Measurements from ENCODE around the gene IFNA14.
"Not testable (repeated sequence)": the region's sequence is repeated elsewhere in the genome, so short reads cannot be mapped to it uniquely, and the experiment has no call there.

The IFNA14 gene

GRCh38 chr9:21213411-21214326 is 26.1 kb downstream of the IFNA14 start:
- DNase-seq = not testable (repeated sequence)

- not testable (repeated sequence) for DNase-seq
Observed at GRCh38 chr9:21212160-21212559, 27.6 kb downstream of the IFNA14 start.

- not testable (repeated sequence) for DNase-seq
Observed at GRCh38 chr9:21210782-21211181, 29.0 kb downstream of the IFNA14 start.

DNA sequence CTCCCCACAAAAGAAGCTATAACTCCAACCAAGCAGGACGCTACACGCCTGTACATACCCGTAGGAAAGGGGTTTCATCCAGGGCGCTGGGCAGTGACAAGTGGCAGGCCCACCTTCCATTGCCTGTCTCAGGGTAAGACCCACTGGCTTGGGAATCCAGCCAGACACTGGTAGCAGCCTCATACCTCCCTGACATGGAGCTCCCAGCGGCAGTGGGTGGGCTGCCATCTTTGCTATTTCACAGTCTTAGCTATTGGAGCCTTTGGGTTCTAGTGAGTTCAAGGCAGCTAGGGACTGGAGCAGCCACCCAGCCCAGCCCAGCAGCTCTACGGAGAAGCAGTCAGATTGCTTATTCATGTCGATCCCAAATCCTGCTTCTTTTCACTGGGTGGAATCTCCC is 29.5 kb downstream of the IFNA14 start:
- no peak for DNase-seq

DNA sequence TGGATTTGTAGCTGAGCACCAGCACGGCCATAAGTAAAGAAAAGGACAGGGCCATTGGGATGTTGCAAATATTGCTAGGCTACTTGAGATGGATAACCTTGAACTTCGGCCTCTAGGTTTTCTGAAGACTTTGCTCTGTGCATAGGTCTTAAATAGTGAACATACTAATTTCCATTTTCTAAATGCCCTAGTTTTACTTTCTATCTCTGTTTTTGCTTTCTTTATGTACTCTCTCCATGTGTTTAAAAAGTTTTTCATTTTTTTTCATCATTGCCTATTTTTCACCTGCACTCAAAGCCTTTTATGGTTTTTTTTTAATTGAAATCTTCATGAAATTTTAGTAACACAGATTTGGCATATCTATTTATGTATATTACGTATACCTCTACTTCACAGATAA is 32.8 kb downstream of the IFNA14 start, which contains the start of gene IFNA10:
IFNA10 (minus strand) TSS at position 101 of the 400 bp plus-strand sequence; CDS start at position 55, 46 bp downstream.
- DNase-seq = not testable (repeated sequence)

DNA sequence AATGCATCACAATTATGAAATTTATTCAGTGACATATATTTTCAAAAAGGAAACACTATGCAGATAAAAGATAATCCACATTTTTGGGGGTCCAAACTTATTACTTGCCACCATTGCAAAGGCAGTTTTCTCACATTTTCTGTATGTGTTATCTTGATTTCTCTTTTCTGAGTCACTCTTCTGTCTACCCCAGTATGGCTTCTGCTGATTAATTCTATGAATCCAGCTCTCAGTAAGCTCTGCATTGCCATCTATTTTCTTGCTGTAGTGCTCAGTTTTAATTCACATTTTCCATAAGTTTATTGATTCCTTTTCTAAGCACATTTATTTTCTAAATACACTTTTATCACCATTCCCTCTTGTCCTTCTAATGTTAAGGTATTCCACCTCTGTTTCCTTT is 34.6 kb downstream of the IFNA14 start:
- no peak for DNase-seq

DNA sequence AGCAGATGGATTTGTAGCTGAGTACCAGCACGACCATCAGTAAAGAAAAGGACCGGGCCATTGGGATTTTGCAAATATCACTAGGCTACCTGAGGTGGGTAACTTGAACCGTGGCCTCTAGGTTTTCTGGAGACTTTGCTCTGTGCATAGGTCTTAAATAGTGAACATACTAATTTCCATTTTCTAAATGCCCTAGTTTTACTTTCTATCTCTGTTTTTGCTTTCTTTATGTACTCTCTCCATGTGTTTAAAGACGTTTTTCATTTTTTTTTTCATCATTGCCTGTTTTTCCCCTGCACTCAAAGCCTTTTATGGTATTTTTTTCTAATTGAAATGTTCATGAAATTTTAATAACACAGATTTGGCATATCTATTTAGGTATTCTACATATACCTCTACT is 37.7 kb downstream of the IFNA14 start, which contains the start of gene IFNA7:
IFNA7 (minus strand) TSS at position 101 of the 400 bp plus-strand sequence; CDS start at position 61, 40 bp downstream.
- DNase-seq = not testable (repeated sequence)

DNA sequence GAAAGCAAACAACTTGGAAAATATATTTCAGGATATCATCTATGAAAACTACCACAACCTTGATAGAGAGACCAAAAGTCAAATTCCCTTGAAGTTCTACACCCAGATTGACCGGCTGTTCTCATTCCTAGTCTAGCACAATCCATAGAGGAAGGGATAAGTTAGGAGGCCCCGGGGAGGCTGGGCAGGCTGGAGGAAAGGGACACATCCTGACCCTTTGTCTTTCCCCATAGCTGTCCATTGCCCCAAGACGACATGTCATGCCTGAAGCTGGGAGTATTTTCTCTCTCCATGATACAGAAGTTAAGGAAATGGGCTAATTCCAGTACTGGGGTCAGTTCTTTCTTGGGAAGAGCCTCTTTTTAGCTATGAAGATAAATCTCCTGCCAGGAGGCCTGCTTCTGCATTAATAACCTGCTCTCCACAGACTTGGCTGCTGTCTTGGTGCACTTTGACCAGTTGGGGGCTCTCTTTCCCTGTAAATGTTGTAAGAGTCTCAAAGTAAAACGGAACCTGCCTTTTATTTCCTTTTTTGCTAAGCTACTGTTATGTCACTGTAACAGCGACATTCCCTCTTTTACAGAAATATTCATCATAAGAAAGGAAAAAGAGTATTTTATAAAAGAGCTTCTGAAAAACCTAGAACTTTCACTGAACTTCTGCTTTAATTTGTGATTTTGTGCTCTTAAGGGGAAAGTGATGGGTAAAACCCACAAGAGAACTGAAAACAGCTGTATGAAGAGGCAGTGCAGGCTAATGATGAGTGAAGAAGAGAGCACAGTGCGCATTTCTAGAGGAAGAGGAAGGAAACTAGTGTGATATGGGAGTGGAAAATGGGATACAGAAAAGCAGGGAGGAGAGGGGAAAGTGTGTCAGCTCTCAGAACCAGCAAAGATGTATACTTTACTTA is 44.7 kb downstream of the IFNA14 start:
- peak; percentile 59 to 70 for DNase-seq

All from CD4-positive, alpha-beta T cell treated with Interleukin-4 for 1 hour (primary cell).